SHP77 (cell line): ENCODE data around the gene PSIP1.
A peak's percentile ranks its signal among the peaks of the same experiment; 100 is the strongest.
"Not testable (repeated sequence)": the region's sequence is repeated elsewhere in the genome, so short reads cannot be mapped to it uniquely, and the experiment has no call there.

Experiments used
- DNase-seq, 2 experiments: peaks; one replicate each; lab custom pipeline; 2025; lab: John Stamatoyannopoulos, UW

PSIP1 gene

DNA sequence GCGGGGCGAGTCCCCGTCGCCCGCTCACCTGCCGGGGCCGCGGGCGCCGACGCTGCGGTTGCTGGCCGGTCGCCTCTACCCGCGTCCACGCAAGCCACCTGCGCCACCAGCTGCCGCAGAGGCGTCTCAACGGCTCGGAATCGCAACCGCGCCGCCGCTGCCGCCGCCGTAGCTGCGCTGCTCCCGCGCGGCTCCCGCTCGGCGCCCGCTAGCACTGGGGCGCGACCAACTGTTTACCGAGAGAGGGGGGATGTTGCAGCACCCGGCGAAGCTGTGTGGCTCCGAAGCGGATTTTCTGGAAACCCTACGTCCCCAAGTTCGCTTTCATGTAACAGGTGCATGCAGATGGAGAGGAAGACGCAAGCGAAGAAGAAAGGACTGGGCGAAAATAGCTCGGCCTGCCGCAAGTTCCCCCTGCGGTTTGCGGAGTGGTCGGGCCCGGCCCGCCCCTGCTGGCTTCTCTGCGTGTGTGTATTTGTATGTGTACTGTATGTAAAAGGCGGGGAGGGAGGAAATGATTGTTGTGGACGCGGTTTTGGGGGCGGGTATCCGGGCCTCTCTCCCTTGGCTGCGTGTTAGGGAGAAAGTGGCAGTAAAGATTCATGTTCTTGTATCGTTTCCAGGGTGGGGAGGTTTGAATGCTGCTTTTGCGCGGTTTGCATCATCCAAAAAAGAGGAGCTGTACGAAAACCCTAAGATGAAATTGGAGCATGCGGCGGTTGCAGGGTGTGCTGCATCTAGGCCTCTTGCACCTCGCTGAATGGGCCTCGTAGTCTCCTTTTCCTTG lies at the start of gene PSIP1:
Gene PSIP1, minus strand, starts transcription at position 182 of the 787 bp plus-strand sequence. CDS start 782 bp downstream, outside the sequence.
- DNase-seq = peak; percentile 54 to 60

DNA sequence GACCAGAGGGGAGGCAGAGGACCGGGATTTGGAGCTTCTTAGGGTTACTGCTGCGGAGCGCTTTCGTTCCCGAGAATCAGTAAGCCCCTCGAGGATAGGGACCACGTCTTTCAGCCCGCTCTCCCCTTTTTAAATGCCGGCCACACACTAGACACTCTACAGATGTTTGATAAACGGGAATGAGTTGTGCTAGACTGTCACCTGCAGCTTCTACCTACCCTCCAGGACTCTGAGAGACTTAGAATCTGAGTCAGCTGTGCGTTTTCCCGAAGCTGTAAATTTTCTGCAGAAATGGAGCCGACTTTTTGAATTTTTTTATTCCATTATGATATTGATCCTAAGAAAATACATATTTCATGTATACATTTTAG lies 42.7 kb upstream of the PSIP1 start:
- no peak for DNase-seq

DNA sequence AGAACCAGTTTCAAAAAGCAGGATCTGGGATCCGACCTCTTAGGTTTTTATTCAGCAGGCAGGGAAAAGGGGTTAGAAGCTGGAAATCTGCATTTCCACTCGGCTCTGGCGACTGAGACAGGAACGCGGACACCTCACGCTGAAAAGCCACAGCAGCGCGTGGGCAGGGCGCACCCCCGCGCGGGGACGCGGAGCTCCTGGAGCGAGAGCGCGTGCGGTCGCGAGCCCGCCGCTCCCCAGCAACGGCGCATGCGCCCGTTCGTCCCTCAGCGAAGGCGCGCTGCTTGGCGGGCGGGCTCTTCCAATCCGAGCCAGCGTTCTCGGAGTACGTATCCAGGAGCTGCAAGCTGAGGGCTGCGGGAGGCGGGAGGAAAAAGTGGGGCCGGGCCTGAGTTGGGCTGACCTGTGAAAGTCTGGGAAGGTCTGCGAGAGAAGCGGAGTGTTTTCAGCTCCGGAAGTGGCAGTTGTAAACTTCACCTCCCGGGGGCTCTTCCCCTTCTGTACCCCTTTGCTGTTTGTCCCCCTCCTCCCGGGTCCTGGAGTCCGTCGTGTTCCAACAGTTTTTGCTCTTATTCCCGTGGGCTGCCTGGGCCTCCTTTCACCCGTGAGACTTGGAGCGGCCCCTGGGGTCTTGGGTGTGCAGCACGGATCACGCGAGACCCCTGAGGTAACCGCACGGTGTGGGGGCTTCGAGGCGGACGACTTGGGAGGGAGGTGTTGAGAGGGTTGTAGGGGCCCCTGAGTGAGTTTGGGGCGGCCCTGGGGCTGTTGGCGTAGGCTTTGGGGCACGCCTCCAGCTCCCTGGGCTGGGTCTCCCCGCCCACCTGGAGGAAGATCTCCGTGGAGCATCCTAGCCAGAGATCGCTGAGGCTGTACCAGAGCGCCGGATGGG lies 42.1 kb upstream of the PSIP1 start, which contains the start of gene CCDC171:
Gene CCDC171, plus strand, starts transcription at position 408 of the 892 bp plus-strand sequence. CDS start 11,046 bp downstream, outside the sequence.
- DNase-seq = peak; percentile 84 to 91

DNA sequence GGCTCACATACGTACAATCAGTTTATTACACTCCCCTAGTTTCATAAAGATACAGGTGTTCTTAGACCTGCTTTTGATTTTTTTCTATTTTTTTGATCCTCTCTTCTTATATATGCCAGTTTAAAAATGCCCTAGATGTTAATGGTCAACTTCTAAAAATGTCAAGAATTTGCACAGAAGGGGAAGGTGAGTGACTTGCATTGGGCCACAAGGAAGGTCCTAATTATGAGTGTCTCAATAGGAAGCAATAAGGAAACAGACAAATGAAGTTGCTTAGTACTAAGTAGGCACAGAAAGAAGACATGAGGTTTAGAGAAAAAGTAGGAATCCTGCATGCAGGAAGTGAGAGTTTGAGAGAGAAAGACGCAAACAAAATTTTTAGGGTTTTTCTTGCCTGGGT lies 38.8 kb upstream of the PSIP1 start:
- no peak for DNase-seq

DNA sequence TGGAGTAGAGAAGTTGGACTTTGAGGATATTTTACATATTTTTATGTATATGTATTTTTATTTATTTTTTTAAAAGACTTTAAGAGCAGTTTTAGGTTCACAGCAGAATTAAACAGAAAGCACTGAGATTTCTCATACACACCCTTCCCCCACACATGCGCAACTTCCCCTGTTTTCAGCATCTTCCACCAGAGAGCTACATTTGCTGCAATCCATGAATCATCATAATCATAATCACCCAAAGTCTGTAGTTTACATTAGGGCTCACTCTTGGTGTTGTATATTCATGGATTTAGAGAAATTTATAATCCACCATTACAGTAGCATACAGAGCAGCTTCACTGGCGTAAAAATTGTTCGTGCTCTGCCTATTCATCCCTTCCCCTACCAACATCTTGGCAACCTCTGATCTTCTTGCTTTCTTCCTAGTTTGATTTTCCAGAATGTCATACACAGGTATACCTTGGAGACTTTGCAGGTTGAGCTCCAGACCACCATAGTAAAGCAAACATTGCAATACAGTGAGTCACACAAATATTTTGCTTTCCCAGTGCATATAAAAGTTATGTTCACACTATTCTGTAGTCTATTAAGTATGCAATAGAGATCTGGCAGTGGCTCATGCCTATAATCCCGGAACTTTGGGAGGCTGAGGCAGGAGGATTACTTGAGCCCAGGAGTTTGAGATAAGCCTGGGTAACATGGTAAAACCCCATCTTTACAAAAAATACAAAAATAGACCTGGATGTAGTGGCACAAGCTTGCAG lies 32.5 kb upstream of the PSIP1 start:
- no peak for DNase-seq

DNA sequence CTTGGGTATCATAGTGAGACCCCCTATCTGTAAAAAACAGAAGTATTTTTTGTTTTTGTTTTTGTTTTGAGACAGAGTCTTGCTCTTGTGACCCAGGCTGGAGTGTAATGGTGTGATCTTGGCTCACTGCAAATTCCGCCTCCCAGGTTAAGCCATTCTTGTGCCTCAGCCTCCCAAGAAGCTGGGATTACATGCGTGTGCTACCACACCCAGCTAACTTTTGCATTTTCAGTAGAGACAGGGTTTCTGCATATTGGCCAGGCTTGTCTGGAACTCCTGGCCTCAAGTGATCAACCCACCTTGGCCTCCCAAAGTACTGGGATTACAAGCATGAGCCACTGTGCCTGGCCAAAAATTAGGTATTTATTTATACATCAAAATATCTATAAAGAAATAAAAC lies 31.9 kb upstream of the PSIP1 start:
- DNase-seq = no peak

DNA sequence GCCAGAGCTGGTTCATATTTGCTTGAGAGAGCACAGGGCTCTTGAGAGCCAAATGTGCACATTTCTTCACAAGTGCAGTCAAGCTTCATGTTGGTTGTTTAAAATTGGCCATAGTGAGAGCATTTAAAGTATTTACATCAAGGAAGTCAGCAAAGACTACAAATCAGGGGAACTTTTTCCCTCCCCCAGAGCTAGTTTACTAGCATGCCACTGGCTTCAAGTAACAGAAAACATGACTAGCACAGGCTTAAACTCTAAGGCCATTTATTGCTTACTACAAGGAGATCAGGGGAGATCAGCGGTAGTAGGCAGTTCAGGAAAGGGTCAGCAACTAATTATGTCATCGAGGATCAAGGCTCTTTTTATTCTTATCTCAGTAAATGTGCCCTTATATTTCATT lies 31.1 kb upstream of the PSIP1 start:
- DNase-seq = no peak

DNA sequence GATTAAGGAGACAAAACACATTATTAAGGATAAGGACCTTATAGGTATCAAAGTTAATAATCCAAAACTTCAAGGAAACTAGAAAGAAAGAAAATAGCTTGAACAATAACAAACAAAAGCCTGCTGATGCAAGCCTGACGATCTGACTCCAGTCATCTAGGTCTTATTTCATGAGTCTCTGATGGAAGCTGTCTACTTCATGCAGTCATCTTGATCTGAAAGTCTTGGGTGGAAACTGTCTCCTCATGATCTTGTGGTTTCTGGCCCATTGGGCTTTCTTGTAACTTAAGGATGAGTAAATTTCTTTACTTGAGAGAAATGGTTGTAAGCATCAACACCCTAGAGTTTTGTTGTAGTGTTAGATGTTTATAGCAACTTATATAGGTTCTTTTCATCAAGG lies 20.6 kb upstream of the PSIP1 start:
- DNase-seq = no peak

DNA sequence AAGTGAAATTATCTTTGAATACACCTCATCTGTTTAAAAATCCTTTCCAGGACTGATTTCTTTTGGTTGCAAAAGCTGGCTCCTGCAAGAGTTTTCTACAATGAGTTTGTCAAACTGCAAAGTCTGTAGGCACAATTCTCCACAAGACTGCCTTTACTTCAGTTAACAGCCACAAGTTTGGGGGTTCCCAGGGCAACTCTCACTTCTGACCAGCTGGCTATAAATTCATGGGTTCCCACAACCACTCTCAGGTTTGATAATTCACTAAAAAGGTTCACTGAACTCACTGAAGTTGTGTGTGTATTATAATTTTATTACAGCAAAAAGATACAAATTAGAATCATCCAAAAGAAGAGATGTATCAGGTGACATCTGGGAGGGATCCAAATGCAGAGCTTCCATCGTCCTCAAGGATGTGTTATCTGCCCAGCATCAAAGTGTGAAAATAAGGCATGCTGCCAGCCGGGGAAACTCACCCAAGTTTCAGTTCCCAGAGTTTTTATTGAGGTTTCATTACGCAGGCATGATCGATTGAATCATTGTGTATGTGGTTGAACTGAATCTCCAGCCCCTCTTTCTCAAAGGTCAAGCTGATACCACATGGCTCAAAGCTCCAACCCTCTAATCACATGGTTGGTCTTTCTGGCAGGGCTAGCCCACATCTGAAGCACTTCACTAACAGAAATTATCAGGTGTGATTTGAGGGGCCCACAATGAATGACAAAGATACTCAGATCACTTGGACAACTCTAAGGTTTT lies 19.0 kb upstream of the PSIP1 start:
- DNase-seq = no peak

DNA sequence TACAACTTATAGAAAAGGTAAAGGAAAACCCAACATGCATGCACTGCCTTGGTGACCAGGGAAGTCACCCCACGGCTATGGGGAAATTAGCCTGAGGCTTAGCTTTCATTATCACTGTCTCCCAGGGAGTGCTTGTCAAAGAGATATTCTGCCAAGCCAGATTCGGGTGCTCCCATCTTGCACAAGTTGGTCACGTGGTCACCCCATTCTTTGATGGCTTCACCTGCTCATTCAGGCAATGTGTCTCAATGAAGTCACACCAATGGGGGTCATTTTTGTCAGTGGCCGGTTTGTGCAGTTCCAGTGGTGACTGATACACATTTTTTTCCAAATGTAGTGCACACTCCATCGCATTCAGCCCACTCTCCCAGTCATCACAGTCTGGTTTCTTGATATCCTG lies 16.3 kb upstream of the PSIP1 start:
- DNase-seq = not testable (repeated sequence)

DNA sequence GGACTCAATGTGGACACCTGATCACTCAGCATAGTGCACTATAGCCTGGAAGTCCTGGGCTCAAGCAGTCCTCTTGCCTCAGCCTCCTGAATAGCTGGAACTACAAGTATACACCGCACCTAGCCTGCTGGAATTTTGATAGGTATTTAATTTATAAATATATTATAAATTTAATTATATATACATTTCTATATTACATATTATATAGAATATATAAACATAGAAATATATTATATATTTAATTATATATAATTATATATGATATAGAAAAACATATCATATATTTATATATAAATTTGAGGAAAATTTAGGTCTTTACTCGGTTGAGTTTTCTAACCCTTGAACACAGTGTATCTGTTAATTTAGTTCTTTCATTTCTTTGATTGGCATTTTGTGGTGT lies 15.2 kb upstream of the PSIP1 start:
- no peak for DNase-seq

DNA sequence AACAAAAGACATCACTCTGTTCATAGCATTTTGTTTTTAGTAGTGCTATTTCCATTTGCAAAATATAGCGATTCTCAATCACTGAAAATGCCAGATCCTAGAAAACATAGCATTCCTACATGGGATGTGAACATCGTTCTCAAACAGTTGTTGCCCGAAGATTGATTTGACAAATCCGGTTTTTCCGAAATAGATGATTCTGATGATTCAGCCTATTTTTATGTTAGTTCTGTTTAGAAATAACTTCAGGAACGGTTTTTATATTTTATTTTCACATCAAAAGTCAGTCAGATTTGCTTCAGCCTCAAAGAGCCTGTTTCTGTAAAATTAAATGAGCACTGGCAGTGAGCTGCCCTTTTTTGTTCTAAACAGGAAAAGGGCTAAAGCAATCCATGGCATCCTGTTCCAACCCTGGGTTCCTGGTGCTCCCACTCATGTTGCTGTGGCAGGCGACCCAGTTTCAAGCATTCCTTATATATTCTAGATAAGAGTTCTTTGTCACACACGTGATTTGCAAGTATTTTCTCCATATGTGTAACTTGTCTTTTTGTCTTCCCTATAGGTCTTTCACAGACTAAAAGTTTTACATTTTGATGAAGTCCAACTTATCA lies 14.2 kb upstream of the PSIP1 start:
- DNase-seq = no peak

DNA sequence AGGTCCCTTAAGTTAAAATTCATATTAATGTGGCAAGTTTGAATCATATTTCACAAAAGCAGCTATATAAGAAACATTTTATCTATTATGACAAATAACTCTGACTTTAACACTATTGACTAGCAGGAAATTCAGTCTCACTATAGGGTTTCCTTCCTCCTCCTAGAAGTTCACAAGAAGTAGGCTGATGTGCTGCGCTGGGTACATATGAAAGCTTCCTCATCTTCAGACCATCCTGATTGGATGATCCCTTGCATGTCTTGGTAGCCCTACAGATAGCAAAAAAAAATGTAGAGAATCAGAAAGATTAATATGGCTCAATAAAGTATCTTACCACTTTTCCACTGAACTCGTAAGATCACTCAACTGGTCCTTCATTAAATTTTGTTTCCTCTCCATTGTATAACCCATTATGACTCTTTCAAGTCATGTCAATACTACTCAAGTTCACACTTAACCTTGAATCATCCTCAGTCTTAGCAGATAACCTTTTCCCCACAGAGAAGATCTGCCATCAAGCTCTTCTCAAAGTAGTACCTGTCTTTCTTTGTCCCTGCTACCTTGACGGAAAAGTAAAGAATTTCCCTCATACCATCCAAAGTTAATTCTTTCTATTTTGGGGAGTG lies 11.5 kb upstream of the PSIP1 start:
- DNase-seq = no peak

DNA sequence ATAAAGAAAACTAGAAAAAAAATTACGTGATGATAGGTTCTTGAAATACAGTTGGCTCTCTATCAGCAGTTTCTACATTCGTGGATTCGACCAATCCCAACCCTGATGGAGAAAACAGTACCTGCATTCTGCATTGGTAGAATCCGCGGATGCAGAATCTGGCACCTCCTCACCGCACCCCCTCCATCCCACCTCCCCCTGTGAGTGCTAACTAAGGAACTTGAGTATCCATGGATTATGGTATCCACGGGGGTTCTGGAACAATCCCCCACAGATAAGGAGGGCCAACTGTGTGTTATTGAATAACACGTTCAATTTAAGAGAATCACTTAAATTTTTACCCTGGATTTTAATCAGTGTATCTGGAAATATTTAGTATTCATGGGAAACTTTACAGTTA lies 10.5 kb upstream of the PSIP1 start:
- DNase-seq = no peak

DNA sequence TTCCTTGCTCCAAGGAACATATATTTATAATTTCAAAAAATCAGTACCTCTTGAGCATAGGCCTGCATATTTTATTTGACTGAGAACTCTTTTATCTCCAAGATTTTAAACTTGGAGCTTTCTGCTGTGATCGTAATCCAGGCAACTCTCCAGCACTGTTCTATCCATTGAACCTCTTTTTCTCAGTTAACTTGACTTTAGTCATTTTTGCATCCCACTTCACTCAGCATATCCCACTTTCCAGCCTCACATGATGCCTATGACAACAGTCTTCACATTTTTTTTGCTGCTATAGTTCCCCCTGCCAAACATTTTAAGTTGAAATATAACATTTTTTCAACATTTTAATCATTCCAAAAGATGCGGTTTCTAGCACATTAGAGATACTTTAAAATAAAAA lies 9.1 kb upstream of the PSIP1 start:
- DNase-seq = no peak

DNA sequence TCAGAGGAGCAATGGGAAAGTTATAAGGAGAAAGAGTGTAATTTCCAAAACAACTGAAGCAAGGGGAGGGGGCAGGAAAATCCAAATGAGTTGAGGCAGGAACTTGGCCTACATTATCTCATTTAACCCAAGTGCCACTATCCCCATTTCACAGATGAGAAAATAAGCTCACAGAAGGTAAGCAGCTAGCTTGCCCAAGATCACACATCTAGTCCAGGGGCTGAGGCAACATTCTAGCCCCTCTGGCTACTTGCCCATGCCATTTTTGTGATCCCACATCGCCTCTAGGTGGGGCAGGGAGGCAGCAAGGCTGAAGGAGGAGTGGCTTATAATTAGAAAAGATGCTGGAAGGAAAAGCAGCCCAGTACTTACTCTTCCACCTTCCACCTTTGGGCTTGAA lies 2.6 kb upstream of the PSIP1 start:
- DNase-seq = peak in 1 of 2 experiments; percentile 7

DNA sequence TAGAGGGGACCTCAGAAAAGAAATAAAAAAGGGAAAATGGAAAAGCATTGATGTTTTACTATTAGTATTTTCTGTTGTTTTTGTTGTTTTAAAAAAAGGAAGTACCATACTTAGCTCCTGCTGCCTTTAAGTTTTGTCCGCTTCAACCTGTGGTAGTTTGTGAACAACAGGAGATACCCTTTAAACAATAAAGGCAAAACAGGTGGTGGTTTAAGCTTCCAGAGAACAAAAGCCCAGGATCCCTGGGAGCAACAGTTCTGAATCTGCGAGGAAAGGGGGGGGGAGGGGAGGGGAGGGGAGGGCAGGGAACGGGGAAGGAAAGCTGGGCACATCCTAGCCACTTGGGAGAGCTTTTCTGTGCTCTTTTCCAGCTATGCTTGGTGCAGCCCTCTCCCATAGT lies 2.1 kb upstream of the PSIP1 start:
- no peak for DNase-seq

DNA sequence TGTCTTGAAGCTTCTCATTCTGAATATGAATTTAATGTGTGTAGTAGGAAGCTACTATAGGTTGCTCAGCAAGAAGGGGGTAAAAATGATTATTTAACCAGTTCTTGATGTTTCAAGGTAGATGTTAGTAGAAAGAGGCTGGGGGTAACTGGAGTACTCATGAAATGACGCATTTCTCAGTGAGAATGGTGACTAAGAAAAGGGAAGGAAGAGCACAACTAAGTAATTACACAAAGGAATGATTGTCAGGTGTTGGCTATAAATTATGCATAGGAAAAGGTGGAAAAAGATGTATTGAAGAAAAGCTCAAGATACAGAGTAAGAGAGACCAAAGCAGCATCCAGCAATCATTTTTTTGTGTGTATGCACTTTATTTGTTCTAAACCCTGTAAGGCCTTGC lies 1.4 kb upstream of the PSIP1 start:
- no peak for DNase-seq

DNA sequence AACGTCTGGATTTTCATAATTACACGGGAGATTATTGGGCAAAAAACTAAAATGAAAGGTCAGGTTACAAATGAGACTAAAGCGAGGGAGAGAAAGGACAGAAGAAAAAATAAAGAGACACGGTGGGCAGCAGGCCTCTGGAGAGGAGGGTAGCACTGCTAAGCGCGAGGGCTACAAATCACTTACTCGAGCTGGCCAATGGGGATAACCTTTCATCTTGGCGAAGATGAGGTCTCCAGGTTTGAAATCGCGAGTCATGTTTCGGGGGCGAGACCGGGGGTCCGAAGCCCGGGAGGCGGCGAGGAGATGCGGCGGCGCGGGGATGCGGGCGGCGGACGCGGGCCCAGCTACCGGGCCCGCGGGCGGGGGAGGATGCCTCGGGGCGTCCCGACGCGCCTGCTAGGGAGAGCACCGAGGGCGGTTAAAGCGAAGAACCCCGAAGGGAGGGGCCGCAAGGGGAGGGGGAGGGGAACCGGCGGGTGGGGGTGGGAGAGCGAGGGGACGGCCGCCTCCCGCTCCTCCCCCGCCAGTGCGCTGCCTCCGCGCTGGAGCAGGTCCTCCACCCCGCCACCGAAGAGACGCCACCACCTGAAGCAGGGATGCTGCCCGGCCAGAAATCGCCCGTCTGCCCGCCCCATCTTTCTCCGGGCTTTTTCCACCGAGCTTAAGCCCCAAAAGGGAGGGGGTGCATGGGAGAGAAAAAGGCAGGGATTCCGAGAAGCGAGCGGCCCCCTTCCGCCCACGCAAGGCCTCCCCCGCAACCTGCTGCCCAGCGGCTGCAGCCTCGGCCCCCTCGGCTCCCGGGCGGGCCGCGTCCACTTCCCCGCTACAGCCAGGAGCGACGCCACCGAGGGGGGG lies 610 bp downstream of the PSIP1 start:
- DNase-seq = peak in 1 of 2 experiments; percentile 53

DNA sequence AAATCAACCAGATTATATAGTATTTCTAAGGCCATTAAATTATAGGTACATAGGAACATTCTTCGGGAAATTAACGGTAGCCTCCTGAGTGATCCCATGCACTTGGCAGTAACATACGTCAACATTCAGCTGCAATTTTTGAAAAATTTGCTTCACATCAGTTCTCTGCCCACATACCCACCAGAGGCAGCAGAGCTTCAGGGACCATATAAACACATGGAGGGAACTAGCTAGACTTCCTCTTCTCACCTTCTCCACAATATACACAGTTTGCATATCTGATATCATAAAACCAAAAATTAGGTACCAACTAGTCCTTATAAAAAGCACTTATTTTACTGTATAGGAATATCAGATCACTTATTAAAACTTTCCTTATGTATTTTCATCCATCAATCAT lies 4.8 kb downstream of the PSIP1 start:
- no peak for DNase-seq
